Left hindlimb (tissue), 1 donor: ENCODE measurements around the gene CTBP1.

Source experiments
- DNase-seq: peaks from one replicate; pipeline ENCODE4 v3.0.0-alpha.2; 2018

The CTBP1 gene

DNA sequence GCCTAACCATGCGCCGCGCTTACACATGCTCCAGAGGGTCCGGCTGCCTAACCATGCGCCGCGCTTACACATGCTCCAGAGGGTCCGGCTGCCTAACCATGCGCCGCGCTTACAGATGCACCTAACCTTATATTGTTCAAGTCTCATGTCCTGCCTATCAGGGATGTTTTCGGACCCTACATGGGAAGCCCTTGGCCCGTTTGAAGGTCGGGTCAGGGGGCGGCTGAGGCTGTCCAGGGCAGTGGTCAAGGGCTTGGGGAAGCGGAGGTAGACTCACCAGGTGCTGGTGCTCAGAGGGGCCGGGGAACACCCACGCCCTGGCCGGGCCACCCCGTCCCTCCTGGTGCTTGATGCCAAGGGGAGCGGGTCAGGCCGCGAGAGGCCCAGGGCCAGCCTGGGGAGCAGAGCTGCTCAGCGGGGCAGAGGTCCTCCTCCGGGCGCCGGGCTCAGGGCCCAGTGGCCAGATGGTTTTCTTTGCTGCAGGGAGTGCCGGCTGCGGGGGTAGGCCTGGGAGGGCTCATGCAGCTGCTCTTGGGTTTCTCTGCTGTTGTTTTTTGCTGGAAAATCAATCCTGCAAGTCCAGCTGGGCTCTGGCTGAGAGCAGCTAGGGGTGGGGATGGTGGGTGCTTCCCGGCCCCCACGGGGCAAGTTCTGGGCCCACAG, 41.2 kb downstream of the CTBP1 start:
- peak; percentile 79 for DNase-seq

GRCh38 chr4:1207157-1207470, 41.8 kb downstream of the CTBP1 start:
- DNase-seq = no peak

- no peak for DNase-seq
Observed at GRCh38 chr4:1206299-1207156, 42.4 kb downstream of the CTBP1 start.

DNA sequence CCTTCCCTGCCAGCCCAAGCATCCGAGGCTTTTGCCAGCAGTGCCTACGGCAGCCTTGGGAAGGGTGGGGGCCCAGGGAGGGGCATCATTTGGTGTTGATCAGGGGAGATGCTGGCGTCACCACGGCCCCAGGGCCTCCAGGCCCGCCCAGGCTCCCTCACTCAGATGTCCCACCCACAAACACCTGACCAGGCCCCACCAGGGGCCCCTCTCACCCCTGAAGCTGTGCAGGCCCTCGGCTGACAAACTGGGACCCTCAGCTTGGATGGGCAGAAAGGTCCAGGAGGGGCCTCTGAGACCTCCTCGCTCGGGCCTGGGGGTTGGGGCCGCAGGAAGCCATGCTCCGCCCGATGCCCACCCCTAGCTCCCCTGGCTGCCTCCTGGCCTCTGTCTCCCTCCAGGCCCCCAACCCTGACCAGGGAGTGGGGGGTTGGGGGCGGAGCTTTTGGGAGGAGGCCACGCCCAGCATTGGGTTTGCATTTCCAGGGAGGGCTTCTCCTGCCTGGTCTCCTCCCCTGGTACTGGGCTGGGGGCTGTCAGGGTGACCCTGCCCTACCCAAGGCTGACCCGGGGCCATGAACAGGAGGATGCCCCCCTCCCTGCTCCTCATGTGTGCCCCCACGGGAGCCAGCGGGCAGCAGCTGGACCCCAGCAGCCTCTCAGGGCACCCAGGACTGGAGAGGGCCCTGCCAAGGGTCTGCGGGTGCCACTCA, 43.2 kb downstream of the CTBP1 start:
- DNase-seq = no peak

GRCh38 chr4:1204828-1205585, 43.9 kb downstream of the CTBP1 start:
- peak; percentile 42 for DNase-seq

DNA sequence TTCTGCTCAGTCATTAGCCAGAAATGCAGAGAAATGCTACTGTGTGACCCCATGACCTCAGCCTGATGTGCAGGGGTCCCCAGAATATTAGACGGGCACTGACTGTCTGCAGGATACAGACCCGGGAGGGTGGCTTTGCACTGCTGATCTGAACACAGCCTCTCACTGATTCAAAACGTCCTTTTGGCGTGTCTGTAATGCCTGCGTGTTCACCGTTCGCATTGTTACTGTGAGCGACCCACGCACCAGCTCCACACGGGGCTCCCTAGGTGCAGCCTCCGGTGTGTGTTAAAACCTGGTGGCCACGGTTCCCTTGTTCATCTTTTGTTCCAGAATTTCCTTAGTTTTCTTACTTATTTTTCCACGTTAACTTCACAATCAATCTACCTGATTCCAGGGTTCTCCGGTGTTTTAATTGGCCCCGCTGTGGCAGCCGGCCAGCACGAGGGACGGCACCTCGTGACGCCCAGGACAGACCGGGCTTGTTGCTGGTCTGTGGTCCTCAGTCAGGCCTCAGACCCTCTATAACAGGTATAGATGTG, 44.6 kb downstream of the CTBP1 start:
- no peak for DNase-seq

- no peak for DNase-seq
Observed at GRCh38 chr4:1203026-1203616, 45.8 kb downstream of the CTBP1 start.

DNA sequence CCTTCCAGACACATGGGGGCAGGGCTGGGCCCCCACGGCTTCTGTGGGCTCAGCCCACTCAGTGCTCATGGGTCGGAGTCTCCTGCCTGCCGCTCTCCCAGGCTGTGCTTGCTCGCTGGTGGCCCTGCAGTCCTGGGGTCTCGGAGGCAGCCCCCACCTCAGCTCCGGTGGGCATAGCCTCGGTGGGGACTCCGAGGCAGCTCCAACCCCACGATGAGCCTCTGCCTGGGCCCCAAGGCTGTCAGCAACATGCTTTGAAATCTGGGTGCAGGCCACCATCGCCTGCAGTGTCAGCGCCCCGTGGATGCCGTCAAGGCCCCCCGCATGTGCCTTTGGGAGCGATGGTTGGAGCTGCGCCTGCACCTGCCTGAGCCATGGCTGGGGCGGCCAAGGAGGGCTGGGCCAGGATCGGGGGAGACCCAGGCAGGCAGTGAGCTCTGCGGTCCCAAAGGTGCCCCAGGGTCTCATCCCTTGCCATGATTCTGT, 46.4 kb downstream of the CTBP1 start:
- DNase-seq = no peak

DNA sequence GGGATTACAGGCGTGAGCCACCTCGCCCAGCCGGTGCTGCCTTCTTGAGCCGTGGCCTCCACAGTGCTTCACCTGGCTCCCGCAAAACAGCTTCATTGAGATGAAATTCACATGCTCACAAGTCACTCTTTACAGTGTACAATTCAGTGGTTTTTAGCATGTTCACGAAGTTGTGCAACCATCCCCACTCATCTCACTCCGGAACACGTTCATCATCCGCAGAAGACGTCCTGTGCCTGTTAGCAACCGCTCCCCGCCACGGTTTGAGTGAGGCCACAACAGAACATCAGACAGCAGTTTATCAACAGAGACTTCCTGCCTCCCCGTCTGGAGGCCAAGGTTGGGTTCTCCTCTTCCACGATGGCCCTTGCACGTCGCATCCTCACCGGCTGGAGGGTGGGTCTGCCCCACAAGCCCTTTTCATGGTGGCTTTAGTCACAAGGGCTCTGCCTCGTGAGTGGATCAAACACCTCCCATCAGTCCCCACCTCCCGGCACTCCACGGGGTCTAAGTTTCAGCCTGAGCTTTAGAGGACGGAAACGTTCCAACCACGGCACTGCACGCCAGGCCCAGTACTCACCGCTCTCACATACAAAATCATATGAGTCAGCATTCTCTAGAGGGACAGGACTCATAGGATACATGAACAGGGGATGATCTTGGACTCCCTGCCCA, 46.9 kb downstream of the CTBP1 start:
- no peak for DNase-seq

GRCh38 chr4:1200425-1201035, 48.4 kb downstream of the CTBP1 start:
- peak; percentile 89 for DNase-seq

DNA sequence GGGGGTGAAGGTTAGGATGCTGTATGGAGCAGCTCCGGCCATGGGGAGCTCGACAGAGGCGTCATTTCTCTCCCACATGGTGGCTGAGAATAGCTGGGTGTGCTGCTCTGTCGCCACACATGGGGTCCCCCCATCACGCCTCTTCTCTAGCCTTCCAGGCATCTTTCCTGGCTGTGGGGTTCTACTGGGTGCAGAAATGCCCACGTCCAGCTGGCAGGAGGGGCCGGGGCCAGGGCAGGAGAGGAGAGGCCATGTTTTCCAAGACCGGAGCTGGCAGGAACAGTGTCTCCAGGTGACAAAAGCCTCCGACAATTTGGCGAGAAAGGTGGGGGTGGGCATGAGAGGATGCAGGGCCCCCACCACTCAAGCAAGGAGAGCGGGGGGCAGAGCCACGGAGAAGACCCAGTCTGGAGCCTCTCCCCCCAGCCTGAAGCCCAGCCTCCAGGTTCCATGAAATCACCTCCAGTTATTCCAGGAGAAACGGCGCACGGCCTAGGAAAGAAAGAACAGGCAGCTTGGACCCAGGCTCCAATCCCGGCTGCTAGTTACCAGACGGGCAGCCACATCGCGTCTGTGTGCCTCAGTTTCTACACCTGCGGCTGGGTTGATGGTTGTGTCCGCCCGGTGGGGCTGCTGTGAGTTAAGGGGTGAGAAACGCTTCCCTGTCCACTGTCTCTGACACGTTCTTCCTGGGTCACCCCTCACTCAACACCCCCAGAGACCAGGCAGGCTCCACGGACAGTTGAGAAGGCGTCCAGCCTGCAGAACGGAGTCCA, 49.2 kb downstream of the CTBP1 start:
- DNase-seq = no peak

DNA sequence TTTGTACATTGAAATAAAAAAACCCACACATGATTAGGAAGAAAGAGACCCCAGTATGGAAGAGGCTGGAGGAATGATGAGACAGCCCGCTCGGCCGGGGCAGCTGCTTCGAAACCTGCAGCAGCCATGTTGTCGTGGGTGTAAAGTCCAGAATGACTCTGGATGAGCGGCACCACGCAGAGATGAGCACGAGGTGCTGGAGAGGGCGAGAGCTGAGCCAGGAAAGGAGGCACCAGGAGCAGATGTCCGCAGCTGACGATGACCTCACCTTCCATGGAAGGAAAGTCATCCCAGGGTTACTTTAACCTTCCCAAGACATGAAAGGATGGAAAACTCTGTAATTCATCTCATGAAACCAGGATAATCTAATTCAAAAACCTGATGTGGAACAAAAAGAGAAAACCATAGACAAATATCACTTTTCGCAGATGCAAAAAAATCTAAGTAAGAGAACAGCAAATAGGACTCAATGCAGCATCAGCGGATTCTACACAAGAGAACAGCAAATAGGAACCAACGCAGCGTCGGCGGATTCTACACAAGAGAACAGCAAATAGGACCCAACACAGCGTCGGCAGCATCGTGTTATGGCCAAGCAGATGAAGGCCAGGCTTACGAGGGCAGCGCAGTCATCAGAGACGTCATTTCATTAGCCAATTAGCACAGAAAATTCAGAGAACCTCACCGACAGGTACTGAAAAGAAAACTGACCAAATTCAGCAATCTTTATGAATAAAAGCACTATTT, 50.7 kb downstream of the CTBP1 start:
- DNase-seq = peak; percentile 53

DNA sequence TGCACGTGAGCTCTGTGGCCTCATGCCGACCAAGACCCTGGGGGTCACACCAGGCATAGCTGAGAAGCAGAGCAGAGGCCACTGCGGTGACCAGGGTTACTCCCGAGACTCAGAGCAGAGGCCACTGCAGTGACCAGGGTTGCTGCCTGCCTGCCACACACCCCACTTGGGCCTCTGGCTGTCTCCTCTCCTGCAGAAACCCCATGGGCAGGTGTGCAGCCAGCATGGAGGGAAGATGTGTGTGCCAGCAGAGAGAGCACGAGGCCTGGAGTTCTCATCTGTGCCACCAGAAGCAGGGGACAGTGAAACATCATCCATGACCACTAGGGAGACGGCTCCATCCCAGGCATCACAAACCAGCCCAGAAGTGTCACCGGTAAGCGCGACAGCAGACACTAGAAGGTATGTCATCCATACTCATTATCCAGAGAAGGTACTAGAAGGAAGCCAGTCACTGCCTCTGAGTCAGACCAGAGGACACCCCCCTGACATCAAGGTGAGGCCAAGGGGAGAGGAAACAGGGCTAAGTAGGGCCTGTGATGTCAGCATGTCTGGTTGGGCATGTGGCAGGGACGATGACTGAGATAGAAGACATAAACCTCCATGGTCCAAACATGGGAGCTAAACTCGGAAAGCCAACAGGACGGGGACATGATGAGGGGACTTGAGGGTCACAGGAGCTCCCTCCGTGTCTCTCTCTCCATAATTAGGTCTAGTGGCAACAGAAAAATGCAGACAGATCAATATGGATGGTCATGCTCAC, 52.3 kb downstream of the CTBP1 start:
- no peak for DNase-seq

DNA sequence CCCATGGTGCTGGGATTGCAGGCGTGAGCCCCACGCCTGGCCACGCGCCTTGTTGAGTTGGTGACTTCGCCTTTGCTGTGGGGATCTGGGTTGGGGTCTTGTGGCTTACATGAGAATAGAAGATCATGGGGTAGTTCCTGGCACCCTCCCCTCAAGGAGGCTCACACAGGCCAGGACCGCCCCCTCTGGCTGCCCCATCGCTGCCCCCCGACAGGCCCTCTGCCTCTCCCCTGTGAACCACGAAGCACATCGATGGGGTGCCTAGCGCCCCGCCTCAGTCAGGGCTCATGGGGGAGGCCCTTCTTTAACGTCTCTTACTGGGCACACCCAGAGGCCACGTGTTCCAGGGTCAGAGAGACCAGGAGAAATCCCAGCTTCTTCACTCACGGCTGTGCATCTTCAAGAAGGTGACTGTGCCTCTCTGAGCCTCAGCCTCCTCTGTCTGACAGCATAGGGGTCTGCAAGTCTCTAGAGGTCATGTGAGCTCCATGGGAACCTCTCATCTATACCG, 53.0 kb downstream of the CTBP1 start:
- DNase-seq = no peak

DNA sequence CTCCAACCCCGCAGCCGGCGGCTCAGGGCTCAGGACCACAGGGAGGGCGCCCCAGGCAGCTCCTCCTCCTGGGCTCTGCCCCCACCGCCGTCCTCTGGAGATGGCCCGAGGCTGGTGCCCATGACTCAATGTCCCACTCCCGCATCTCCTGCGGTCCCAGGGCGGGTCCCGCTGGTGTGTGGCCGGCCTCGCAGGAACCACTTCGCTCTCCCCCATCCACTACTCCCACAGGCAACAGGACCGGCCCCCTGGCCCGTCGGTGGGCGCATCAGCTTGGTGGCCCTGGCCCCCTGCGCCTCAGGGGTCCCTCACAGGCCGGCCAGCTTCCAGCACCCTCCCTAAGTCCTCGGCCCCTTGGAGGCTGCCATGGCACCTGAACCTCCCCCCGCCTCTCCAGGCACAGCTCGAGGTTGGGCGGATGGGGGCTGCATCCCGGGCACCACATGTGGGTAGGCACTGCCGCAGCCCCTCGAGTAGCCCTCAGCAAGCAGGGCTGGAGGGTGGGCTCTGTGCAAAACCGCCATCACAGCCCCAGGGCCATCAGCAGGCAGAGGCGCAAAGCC, 53.7 kb downstream of the CTBP1 start:
- no peak for DNase-seq

DNA sequence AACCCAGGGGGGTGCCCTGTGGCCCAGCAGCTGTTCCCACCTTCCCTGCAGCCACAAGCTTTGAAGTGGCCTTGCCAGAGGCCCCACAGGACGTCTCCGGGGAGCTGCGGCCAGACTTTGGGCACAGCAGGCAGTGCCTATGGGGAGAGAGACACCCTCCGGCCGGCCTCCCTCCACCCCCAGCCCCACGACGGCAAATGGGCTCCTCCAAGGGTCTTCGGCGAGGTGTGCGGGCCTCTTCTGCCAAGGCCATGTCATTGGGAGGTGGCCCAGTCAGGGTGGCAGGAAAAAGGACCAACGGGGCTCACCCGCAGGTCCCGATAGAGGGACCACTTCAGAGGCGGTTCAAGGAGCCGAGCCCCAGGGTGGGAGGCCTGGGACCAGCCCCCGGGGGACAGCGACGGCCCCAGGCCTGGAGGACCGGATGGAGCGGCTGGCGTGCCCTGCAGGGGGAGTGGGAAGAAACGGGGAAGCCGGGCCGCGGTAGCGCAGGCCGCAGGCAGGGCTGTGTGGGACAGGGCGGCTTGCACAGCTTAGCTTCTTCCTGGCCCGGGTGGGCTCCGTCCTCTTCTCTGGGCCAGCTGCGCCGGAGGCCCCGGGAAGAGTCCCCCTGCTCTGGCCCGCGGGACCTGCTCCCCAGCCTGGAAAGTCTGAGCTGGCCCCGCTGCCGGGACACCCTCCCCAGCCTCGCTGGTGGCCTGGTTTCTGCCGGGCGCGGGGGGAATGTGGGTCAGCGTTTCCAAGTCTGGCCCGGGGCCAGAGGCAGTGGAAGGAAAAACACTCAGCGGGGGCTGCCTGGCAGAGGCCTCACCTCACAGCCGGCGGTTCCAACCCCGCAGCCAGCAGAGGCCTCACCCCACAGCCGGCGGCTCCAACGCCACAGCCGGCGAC, 54.7 kb downstream of the CTBP1 start:
- DNase-seq = peak; percentile 79
